ENCODE results near the gene SLC4A3.

SLC4A3 gene

DNA sequence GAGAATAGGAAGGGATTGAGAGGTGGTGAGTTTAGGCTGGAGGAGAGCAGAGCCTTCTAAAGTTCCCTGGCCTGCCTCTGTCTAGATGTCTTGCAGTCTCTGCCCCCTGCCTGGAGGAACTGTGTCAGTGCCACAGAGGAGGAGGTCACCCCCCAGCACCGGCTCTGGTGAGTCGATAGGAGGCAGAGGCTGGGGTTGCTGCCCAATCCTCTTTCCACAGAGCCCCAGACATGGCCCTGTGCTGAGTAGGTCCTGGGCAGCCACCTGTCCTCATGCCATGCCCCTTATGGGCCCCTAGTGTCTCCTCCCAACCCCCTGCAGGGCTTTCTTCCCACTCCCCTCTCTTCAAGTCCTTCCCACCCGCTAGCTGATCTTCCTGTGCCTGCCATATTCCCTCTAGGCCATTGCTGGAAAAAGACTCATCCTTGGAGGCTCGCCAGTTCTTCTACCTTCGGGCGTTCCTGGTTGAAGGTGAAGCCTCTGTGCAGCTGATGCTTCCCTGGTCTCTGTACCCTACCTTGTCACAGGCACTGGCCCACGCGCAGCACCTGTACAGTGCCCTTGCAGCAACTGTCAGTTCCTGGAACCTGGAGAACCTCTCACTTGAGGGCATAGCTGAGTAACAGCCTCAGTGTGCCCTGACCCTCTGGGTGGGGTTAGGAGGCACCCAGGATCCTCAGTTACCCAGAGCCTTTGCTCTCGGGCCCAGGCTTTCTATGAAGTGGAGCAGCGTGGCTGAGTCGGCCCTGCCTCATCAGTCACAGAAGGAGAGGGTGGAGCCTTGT lies 13.2 kb upstream of the SLC4A3 start:
- no peak for DNase-seq

DNA sequence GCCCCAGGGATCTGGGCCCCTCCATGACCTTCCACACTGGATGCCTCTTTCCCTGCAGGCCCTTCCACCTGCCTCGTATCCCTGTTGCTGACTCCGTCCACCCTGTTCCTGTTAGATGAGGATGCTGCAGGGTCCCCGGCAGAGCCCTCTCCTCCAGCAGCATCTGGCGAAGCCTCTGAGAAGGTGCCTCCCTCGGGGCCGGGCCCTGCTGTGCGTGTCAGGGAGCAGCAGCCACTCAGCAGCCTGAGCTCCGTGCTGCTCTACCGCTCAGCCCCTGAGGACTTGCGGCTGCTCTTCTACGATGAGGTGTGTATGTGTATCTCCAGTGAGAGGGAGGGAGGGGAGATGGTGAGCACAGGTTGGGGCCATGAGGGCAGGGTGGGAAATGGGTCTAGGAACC lies 12.4 kb upstream of the SLC4A3 start:
- DNase-seq = no peak

DNA sequence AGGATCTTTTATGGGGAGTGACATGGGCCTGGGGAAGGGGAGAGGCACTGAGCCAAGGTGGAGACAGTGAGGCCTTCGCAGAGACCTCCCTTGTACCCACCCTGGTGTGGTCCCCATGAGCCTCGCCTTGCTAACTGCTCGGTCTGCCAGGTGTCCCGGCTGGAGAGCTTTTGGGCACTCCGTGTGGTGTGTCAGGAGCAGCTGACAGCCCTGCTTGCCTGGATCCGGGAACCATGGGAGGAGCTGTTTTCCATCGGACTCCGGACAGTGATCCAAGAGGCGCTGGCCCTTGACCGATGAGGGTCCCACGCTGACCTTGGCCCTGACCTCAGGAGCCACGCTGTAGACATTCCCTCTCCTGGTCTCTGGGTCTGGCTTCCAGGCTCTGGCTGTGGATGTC lies 11.5 kb upstream of the SLC4A3 start:
- no peak for DNase-seq

DNA sequence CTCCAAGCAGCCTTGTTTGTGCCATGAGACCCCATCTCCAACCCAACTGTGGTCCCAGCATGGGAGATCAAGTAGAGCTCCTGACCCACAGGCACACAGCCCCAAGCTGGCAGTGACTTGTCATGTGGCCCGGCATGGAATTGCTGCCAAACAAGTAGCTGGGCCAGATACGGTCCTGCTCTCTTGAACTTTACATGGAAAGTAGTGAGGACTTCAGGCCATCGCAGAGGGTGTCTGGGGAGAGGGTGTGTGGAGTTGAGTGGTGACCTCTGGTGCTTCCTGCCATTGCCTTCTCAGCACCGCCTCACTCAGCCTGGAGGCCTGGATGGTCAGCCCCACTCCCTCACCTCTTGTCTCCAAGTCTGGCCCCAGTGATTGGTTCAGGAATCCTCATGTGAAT lies 10.9 kb upstream of the SLC4A3 start:
- no peak for DNase-seq

DNA sequence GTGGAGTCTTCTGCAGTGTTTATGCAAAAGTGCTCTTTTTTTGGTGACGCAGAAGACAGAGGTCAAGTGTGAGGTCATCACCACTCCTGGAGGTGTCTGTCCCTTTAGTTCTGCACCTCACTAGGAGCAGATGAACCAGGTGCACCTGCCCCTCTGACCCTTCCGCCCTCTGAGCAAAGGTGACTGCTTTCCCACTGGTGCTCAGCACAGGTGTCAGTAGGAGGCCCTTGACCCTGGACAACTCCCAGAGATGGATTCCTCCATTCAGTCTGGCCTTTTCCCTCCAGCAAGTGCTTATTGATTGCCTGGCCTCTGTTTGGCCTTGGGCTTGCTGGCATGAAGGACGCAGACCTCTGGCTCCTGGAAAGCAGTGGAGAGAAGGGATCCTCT lies 8.7 kb upstream of the SLC4A3 start:
- DNase-seq = no peak

DNA sequence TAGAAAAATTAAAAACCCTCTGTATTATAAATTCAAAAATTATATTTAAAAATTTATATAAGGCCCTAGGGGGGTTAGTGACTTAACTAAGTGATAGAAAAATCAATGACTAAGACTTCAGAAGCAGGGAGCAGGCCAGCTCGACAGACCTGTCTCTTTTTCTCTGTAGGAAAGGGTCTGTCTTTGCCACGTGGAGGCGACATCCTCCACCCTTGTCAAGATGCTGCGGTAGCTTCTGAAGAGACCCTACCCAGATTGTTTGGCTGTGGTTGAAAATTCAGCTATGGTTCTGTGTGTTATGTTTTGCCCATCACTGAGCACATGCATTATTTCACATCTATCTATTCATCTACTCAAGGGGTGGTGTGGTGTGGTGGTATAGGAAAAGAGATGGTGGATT lies 8.2 kb upstream of the SLC4A3 start:
- DNase-seq = no peak

DNA sequence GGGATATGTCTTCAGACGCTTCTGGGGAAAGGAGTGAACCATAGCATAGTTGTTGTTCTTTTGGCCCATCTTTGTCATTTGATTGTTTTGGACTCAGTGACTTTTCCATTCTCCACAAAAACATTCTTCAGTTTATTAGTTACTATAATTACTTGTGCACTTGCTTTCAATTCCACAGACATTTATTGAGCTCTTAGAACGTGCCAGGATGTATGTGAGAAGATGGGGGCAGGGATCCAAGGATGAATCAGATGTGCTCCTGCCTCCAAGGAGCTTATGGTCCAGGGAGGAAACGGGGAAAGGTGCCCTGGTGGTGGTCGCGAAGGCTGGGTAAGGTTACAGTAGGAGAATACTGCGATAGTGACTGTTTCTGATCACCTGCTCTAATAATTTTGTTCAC lies 6.9 kb upstream of the SLC4A3 start:
- no peak for DNase-seq

DNA sequence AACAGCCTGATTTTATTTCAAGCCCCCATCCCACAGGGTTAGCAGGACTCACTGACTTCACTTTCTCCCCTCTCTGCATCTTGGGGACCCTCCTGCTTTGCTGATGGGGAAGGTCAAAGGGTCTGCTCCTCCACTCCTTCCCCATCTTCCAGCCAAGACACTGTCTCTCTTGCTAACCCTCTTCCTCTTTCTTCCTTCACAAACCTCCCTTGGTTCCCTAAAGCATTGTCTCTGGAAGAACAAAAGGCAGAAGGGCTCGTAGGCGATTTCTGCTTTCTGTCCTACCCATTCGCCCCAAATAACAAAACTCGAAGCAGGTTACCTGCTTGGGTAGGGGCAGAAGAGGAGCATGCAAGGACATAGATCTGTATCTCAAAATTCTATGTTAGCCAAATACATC lies 5.5 kb upstream of the SLC4A3 start:
- DNase-seq = no peak

DNA sequence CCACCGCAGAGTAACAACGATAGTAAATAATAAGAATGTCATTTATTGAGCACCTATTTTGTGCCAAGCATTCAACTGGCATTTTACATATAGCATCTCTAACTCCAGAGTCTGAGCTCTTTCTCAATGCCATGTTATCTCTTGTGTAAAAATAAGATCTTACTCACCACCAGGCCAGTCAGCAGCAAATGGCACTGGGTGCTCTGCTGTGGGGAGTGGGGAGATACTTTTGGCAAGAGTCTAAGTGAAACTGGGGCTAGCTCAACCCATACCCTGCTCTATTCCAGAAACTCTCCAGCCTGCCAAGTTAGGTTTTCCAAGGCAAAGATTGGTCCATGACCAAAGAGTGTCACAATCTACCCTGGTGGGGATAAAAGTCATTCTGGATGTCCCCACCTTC lies 5.0 kb upstream of the SLC4A3 start:
- DNase-seq = no peak

DNA sequence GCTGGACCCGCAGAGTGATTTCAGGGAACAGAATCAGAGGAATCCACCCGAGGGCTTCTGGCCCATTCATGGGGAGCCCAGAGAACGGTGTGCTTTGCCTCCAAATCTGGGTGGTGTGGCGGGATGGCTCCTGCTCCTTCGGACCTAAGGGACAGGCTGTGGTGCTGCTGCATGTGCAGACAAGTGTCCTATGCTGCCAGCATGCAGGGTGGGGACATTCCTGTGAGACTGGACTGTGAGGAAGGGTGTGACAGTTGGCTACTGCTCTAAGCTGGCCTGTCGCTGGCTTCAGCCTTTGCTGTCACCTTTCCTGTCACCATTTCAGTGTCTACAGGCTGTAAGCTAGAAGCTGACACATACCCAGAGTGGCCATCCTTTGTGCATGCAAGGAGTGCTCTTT lies 2.9 kb upstream of the SLC4A3 start:
- DNase-seq = no peak

DNA sequence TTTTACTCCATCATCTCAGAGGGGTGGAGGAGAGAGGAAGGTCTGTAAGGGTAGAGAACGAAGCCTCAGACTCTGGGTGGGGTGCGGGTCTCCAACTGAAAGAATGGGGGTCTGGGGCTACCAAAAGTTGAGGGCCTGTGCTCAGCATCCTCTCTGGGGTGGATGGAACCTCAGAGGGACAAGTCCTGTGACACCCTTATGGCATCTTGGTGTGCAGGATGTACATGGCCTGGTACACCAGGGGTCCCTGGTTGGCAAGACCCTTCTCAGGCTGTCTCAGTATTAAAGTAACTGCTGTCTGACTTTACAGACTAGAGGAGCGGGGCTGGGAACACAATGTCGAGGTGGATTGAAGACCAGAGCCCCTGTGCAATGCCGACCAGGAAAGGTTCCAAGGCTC lies 2.3 kb upstream of the SLC4A3 start:
- no peak for DNase-seq

DNA sequence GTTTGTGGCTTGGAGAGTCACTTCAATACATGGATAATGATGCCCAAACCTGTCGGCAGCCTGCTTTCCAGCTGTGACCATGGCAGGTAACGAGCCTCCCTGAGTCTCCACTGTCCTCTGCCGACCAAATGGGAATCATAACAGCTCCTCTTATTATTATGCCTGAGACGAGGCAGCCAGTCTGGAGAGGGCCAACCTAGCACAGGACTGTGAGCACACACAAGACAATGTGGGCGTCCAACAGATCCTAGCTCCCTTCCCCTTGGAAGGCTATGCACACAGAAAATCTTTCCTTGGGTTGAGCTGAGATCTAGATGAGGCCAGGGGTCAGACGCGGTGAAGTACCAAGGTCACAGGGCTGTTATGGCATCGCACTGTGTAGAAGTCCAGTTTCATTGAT lies 890 bp upstream of the SLC4A3 start:
- DNase-seq = no peak

DNA sequence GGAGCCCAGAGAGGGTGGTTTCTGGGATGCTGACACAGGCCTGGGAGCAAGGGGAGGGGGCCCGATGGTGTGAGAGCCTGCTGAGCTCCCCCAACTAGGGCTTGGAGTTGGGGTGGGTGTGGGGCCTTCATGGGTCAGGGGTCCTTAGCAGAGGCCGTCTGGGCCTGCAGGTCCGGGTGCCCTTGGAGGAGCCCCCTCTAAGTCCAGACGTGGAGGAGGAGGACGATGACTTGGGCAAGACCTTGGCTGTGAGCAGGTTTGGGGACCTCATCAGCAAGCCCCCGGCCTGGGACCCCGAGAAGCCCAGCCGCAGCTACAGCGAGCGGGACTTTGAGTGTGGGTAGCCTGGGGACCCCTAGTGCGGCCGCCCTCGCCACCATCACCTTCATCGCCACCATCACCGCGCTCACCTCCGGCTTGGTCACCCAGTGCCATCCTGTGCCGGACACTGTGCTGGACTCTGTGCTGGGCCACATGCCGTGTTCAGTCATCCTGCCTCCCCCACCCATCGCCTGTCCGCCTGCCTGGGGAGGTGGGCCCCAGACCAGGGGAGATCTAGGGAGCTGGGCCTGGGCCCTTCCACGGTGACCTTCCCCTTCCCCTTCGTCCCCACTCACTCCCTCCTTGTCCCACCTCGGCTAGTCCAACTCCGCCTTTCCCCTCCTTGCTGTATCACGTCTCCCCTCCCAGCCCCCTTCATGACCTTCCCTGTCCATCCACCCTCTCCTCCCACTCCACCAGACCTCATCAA lies 980 bp downstream of the SLC4A3 start:
- no peak for DNase-seq

DNA sequence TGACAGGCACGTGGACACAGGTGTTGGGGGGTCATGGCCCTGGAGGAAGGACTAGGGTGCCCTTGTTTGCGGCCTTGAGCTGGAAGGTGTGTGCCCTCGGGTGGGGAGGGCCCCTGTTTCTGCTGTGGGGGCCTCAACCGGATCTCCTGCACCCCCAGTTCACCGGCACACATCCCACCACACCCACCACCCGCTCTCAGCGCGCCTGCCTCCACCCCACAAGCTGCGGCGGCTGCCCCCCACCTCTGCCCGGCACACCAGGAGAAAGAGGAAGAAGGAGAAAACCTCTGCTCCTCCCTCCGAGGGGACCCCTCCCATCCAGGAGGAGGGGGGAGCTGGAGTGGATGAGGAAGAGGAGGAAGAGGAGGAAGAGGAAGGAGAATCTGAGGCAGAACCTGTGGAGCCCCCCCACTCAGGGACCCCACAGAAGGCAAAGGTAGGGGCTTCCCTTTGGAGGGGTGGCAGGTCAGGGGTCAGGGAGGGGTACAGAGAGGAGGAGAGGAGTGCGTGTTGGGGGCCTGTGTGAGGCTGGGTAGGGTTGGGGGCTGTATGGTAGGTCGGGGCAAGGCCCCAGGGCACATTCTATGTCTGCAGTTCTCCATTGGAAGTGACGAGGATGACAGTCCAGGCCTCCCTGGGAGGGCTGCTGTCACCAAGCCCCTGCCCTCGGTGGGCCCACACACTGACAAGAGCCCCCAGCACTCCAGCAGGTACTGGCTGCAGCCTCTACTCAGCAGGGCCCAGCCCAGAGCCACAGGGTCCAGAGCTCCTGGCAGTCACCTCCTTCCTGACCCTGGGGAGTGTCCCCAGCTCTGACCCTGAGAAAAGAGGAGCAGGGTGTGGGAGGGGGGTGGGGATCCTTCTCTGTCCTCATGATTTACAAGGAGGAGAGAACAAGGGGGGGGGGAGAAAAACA lies 1.8 kb downstream of the SLC4A3 start:
- no peak for DNase-seq

DNA sequence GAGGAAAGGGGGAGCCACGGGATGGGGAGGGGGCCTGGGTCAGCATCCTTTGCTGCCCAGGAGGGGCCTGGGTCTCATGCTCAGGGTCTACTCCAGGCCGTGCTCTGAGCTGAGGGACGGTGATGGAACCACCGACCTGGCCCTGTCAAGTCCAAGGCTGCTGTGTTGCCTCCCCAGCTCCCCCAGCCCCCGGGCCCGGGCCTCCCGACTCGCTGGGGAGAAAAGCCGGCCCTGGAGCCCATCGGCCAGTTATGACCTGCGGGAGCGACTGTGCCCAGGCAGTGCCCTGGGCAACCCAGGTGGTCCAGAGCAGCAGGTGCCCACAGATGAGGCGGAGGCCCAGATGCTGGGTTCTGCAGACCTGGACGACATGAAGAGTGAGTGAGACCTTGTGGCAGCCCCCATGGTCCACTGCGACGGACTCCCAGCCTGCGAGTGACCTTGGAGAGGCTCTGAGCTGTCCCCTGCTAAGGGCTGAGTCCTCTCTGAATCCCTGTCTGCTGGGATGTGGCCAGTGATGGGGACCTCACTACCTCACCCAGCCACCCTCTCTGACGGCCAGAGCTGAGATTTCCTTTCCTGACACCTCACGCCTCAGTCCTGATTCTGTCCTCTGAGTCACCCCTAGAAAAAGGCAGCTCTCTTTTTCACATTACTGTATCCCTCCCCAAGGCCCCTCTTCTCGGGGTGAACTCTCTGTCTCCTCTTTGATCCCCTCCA lies 2.7 kb downstream of the SLC4A3 start:
- DNase-seq = no peak

DNA sequence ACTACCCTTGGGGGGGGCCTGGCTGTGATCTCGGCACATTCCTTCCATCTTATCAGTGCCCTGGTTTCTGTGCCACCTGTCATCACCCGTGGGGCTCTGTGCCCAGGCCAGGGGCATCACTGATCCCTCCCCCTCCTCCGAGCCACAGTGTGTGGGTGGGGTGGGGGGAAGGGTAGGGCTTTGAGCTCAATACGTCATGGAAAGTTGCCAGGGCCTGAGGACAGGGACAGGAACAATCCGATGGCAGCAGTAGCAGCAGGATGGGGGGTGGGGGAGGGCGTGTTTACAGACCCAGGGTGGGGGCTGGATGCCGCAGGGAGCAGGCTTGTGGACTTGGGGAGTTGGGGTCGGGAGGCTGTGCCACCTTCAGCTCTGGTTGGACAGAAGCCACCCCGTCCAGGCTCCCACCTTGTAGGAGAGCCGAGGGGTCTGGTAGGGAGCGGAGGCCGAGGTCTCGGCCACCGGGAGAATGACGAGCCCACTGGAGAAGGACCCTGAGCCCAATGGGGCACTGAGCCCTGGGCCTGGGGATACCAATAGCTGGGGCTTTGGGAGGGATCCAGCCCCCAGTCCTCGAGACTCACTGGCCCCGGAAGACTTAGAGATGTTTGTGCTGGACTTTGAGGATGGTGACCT lies 3.5 kb downstream of the SLC4A3 start:
- no peak for DNase-seq

DNA sequence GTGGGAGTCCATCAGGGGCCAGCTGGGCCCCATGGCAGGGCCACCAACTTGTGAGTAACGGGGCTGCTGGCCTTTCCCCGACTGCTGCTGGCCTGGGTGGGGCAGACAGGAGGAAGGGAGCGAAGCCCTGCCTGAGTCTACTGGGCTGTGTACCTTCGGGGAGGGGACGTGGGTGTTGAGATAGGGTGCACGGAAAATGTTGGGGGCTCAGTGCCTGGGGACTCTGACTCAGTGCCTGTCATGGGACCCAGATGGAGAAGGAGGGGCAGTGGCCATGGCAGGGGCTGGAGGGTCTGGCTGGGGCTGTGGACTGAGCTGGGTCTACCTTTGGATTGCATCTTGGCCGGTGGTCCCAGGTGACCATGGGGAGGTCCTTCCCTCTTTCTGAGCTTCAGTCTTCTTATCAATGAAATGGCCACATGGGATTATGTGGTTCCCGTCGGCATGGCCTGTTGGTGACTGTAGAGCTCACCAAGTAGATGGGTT lies 4.0 kb downstream of the SLC4A3 start:
- DNase-seq = no peak

DNA sequence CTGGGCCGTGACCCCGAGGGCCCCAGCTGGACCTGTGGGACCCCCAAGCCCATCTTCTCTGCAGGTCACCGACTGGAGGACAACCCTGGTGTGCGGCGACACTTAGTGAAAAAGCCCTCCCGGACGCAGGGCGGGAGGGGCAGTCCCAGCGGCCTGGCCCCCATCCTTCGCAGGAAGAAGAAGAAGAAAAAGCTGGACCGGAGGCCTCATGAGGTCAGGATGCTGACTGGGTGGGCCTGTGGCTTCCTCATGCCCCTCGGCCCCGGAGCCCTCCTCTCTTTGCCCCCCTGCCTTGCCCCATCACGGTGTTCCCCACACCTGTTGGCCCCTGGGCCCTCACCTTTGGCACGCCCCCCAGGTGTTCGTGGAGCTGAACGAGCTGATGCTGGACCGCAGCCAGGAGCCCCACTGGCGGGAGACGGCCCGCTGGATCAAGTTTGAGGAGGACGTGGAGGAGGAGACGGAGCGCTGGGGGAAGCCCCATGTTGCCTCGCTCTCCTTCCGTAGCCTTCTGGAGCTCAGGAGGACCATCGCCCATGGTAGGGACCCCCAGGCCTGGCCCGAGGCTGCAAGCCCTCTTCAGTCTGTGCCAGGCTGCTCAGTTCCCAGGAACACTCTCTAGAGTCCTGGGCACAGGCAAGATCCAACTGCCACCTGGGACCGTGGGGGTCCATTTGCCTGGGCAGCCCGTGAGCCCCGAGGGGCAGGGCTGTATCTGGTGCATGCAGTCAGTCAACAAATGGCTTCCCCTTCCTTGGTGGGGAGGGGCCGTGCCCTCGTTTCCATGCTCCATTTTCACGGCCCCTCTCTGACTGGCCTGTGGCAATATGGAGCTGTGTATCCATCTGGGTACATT lies 4.7 kb downstream of the SLC4A3 start:
- no peak for DNase-seq

DNA sequence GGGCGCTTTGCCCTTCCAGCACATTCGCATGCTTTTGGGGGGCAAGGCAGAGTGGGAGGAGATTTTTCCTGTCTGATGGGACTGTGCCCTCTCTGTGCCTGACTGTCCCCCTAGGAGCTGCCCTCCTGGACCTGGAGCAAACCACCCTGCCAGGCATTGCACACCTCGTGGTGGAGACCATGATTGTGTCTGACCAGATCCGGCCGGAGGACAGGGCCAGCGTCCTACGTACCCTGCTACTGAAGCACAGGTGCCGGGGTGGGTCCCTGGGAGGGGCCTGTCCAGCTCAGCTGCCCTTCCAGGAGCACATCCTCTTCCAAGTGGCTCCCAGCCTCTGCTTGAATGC lies 5.3 kb downstream of the SLC4A3 start:
- no peak for DNase-seq

DNA sequence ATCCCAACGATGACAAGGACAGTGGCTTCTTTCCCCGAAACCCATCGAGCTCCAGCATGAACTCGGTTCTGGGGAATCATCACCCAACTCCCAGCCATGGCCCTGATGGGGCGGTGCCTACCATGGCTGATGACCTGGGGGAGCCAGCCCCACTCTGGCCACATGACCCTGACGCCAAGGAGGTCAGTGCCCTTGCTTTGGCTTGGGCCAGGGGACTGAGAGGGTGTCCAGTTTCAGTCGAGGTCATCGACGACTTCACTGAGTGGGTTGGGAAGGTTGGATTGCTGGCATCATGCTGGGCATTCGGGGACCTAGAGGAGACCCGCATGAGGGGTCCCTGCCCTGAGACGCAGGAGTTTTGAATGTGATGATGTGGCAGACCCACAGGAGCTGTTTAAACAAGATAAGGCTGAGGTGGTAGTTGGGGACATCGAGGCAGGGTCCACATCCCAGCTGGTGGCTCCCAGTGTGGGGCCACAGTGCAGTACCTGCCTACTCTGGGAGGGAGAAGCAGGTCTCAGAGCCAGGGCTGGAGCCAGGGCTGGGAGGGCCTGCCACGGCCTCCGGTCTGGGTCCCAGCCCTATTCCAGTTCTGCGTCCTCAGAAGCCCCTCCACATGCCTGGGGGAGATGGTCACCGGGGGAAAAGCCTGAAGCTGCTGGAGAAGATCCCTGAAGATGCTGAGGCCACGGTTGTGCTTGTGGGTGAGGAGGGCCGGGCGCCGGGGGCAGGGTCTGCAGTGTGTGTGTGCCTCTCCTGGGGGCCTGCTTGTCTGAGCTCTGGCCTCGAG lies 6.0 kb downstream of the SLC4A3 start:
- DNase-seq = no peak

Data from T-helper 9 cell (primary cell).